B cell (primary cell): ENCODE measurements around the gene BSND.

Experiments used
- EZH2 ChIP-seq: IDR thresholded peaks from 2 replicates; pipeline ENCODE4 v1.6.1; 2012; ENCODE audit warnings: borderline replicate concordance, low read depth, mild to moderate bottlenecking, moderate library complexity, low read length; ENCODE audit not compliant: insufficient read depth, poor library complexity, severe bottlenecking
- TF ChIP-seq, protein P1 (sequence below): fragments of 200-600 bp; IDR thresholded peaks from one replicate; pipeline ENCODE4 v1.8.0; 2022; ENCODE audit warnings: antibody characterized with exemption, mild to moderate bottlenecking

- TF ChIP-seq, protein P1, sequence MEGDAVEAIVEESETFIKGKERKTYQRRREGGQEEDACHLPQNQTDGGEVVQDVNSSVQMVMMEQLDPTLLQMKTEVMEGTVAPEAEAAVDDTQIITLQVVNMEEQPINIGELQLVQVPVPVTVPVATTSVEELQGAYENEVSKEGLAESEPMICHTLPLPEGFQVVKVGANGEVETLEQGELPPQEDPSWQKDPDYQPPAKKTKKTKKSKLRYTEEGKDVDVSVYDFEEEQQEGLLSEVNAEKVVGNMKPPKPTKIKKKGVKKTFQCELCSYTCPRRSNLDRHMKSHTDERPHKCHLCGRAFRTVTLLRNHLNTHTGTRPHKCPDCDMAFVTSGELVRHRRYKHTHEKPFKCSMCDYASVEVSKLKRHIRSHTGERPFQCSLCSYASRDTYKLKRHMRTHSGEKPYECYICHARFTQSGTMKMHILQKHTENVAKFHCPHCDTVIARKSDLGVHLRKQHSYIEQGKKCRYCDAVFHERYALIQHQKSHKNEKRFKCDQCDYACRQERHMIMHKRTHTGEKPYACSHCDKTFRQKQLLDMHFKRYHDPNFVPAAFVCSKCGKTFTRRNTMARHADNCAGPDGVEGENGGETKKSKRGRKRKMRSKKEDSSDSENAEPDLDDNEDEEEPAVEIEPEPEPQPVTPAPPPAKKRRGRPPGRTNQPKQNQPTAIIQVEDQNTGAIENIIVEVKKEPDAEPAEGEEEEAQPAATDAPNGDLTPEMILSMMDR, result no peak
- no peak for TF ChIP-seq EZH2
Observed at GRCh38 chr1:54956726-54957125, 42.0 kb upstream of the BSND start.
